Stimulated activated CD4-positive, alpha-beta T cell treated with anti-CD3 and anti-CD28 coated beads, TNF-alpha, amount 100 ng/mL, for 48 hours (primary cell): ENCODE data around the gene KLRB1.
"Not testable (repeated sequence)": the region's sequence is repeated elsewhere in the genome, so short reads cannot be mapped to it uniquely, and the experiment has no call there.

Source experiments
- DNase-seq, 3 donors: peaks; one replicate each; pipeline ENCODE4 v3.0.0-alpha.2; 2020; ENCODE audit warnings: low read depth in 3 of 3

The KLRB1 gene

DNA sequence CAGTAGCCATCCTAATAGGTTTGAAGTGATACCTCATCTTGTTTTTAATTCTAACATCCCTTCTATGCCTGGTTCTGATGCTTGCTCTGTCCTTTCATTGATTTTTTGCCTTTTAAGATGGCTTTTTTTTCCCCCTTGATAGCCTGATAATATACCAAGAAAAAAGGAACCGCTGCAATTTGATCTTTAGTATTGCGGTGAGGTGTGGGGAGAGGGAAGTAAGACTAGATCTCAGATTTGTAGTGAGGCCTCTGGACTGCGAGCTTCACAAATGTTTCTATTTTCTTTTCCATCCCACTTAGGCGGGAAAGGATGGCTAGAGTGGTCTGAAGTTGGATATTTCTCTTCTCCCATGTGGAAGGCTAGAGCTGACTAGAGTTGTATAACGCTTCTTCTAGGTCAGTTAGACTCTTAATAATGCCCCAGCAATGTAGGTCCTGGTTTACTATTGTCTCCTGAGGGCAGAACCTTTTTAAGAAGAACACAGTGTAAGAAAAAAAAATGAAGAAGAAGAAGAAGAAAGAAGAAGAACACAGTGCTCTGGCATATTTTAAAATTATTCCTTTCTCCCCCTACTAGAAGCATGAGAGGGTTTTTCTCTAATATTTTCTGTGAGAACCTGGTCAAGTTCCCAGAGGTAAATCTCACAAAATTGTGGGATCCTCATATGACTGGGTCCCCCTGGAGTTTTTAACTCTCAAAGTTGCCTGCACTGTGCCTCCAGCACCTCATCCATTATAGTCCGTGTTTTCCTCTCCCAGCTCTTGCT lies 11.9 kb upstream of the KLRB1 start:
- DNase-seq, result no peak

DNA sequence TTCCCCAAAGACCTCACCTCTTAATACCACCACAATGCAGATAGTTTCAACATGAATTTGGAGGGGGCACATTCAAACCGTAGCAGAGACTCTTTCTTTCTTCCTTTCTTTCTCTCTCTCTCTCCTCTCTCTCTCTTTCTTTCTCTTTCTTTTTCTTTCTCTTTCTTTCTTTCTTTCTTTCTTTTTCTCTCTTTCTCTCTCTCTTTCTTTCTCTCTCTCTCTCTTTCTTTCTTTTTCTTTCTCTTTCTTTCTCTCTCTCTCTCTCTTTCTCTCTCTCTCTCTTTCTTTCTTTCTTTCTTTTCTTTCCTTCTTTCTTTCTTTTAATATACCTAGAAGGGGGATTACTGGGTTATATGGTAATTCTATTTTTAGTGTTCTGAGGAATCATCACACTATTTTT lies 11.2 kb upstream of the KLRB1 start:
- DNase-seq, result not testable (repeated sequence)

DNA sequence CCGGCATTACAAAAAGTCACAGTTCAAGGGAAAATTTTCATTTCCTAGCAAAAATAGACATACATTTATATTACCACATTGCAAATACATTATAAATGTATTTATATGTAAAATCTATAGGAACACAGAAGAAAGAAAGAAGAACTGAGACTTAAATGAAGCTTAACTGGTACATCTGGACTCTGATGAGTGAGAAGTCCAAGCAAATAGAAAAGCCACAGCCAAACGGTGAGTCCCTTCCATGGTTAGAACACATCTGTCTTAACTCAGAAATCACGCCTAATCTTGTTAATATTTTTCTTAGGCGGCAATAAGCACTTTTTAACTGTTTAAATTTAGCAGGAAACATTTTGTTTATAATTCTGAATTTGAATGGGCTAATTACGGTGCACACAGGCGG lies 9.4 kb upstream of the KLRB1 start:
- DNase-seq, result no peak

DNA sequence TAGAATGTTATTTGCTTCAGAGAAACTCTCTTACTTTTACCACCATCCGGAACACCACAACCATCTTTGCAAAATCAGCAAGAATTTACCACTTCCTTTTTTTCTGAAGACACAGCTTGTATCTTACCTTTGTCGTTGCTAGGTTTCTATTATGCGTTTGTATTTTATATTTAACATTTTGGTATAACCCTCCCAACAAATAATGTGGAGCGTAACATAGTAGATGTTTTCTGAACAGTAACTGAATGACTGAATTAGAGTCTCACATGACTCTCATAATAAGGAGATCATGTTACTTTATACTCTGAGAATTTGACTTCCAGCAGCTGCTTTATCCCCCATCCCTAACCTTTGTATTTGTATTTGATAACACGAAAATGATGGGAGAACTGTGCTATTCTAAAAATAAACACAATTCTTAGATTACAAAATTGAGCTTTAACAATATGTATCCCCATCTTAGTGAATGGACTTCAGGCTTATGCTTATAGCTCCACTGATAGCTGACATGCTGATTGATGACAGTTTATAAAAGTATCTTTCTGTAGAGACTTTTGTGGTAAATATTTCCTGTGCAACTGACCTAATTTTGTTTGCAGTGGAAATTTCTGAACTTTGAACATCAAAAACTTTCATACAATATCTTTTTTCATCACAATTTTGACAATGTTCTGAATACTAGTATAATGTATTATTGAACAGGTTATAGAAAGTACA lies 7.9 kb upstream of the KLRB1 start:
- no peak for DNase-seq

DNA sequence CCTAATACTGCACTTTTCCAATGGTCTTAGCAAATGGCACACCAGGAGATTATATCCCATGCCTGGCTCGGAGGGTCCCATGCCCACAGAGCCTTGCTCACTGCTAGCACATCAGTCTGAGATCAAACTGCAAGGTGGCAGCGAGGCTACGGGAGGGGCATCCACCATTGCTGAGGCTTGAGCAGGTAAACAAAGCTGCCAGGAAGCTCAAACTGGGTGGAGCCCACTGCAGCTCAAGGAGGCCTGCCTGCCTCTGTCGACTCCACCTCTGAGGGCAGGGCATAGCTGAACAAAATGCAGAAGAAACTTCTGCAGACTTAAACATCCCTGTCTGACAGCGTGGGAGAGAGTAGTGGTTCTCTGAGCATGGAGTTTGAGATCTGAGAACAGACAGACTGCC lies 2.9 kb upstream of the KLRB1 start:
- not testable (repeated sequence) for DNase-seq

DNA sequence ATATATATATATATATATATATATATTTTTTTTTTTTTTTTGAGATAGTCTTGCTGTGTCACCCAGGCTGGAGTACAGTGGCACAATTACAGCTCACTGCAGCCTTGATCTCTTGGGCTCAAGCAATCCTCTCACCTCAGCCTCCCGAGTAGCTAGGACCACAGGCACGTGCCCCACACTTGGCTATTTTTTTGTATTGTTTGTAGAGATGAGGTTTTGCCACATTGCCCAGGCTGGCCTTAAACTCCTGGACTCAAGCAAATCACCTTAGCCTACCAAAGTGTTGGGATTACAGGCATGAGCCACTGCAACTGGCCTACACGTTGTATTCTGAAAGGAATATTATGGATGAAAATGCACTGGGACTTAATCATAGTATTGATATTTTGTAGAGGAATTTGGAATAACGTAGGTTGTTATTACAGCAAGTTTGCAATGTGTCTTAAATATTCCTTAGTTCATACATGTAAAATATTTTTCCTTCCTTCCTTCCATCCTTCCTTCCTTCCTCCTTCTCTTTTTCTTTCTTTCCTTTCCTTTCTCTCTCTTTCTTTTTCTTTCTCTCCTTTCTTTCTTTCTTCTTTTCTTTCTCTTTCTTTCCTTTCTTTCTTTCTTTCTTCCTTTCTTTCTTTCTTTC lies 862 bp downstream of the KLRB1 start:
- DNase-seq, result no peak

DNA sequence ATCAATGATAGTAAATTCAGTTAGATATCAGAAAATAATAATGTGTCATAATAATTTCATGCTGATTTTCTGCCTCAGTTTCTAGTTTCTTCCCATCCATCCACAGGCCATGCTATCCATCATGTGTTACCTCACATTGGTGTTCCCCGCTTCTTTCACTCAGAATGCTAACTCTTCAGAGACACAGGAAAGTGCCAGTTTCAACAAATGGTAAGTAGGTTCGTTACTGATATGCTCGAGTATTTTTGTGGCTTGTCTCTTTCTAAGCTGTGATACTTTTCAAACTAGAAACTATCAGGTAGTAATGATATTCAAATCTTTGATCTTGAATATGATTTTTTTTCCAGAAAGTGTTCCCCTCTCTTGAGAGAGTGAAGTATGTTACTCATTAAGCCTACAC lies 1.5 kb downstream of the KLRB1 start:
- no peak for DNase-seq

DNA sequence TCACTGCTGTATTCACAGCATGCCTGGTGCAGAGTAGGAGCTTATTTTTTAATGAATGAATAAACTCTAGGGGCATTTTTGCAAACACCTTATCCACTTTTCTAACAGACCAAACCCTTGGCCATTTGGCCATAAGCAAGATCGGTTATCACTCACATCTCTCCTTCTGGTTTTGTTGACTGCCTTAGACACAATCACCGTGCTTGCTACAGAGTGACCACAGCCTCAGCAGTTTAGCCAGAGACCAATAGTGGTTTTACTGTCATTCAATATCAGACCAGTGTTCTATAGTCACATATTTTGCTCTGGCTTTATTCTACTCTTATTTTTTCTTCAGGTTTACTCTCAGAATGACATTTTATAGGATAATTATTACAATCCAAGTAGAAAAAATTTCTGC lies 2.2 kb downstream of the KLRB1 start:
- DNase-seq, result no peak

DNA sequence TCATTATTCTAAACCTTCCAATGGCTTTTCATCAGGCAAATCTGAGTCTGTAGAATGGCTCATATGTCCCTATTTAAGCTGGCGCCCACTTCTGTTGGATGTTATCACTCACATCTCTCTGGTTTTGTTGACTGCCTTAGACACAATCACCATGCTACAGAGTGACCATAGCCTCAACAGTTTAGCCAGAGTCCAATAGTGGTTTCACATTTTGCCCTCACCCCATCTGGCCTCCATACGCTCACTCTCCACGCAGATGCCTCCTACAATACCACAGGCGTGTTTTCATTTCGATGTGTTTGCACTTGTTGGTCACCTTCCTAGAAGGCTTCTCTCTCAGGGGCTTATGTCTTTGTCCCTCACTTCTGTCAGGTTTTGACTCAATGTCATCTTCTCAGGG lies 3.4 kb downstream of the KLRB1 start:
- no peak for DNase-seq

DNA sequence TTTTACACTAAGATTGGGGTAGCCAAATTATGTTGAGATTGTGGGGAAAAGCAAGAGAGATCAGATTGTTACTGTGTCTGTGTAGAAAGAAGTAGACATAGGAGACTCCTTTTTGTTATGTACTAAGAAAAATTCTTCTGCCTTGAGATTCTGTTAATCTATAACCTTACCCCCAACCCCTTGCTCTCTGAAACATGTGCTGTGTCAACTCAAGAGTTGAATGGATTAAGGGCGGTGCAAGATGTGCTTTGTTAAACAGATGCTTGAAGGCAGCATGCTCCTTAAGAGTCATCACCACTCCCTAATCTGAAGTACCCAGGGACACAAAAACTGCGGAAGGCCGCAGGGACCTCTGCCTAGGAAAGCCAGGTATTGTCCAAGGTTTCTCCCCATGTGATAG lies 7.3 kb downstream of the KLRB1 start:
- DNase-seq, result not testable (repeated sequence)

DNA sequence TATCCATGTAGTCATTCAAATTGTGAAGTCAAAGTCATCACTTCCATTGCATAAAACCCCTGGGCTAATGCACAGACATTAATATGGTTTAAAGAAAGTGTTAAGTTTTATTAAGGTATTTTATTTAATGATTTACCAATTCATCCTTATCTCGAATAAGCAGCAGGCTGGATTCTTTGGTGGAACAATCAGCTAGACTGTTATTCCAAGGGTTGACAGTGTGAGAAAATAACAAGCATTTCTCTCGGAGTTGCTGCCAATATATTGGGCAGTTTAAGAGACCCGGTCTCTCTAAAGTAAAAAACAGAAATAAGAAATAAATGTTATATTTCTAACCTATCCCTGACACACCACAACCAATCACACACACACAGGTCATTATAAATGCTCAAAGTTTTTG lies 9.4 kb downstream of the KLRB1 start:
- no peak for DNase-seq

DNA sequence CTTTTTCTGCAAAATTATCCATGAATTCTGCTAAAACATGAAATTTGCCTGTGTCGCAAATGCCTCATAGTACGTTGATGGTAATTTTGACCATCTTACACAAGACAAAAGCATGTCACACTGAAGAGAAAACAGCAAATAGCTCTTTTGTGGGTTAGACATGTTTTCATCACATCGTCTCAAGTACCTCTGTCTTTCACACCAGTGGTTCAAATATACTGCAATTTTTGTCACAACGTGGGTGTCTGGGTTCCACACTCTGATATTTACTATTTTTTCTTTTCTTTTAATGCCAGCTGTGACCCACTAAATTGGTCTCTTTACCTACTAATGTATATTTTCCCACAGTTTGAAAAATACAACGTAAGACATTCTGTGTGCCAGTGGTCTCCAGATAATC lies 10.4 kb downstream of the KLRB1 start:
- DNase-seq, result no peak

DNA sequence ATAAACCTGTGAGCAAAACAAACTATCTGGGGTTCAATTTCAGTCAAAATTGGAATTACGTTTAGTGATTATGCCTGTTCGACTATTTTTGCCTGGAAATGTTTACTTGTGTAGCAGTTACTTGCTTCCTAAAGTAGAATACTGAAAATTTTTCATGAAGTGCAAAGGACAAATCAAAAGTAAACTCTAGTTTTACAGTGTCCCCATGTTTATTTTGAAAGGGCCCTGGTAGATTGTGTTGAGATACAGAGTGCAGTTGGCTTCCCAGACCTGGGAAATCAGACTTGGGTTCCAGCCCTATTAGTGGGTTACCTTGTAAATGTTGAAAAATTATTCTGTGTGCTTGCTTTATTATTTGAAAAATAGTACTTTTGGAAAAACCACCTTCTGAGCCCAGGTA lies 17.3 kb downstream of the KLRB1 start:
- DNase-seq, result no peak

DNA sequence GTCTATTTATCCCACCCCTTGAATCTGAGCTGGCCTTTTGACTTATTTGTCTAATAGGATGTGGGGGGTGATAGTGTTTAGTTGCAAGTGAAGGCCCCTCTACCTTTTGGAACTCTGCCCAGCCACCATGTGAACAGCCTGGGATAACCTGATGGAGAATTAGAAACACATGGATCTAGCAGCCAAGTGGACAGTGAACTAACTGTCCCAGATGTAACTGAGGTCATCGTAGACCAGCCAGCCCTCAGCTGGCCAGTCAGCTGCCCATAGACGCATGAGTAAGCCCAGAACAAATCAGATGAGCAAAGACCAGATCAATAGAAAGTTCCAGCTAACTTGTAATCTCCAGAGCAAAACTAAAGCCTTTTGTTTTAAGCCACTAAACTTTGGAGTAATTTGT lies 19.0 kb downstream of the KLRB1 start:
- no peak for DNase-seq

DNA sequence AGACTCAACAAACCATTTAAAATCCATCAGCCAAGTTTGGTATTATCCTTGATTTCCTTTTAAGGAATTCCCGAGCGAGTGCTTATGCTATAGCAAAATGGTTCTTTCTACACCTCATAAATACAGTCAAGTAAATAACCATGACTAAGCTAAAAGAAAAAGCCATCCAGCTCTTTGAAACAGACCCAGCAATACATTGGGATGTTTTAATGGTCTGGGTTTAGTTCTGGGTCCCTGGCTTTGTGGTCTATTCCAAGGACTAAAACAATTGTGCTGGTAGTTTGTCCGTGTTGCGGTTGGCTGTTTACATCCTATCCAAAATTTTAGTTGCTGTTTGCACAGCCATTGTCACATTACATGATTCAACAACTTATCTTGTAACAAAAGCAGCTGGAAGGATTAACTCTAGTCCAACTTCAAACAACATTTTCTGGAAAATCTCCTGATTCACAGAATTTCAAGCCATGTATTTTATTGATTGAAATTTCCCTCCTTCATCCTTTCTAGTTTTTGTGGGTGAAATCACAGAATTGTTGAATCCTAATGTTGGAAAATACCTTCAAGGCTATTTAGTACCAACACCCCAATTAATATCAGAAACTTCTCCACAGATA lies 19.6 kb downstream of the KLRB1 start:
- DNase-seq, result no peak

DNA sequence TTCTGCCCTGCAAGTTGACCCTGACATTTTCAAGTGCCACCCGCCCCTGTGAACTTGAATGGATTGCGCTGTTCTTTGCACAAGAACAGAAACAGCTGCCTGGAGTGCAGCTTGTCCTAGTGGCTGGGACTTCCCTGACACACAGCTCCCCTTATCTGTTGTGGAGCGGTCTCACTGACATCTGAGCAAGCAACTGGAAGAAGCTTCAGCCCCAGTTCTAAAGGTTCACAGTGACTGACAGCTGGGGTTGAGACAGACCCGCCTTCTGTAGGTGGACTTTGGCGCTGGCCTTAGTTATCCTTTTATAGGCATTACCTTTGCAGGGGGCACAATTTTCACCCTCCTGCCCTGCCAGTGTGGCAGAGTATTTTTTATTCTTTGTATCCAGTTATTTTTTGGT lies 30.0 kb downstream of the KLRB1 start:
- not testable (repeated sequence) for DNase-seq

DNA sequence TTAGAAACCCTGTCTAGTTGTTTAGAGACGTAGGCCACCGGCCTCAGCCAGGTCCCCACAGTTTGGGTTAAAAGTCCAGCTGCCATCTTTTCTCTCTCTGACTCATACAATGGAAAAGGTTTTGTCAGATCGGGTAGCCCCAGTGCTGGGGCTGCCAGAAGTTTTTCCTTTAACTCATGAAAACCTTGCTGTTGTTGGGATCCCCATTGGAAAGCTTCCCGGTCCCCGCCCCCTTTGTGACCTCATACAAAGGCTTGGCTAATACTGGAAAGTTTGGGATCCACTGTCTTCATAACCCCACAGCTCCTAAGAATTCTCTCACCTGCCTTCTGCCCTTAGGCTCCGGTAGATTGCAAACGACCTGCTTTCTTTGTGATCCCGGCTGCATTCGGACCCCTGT lies 40.6 kb downstream of the KLRB1 start:
- DNase-seq, result not testable (repeated sequence)

DNA sequence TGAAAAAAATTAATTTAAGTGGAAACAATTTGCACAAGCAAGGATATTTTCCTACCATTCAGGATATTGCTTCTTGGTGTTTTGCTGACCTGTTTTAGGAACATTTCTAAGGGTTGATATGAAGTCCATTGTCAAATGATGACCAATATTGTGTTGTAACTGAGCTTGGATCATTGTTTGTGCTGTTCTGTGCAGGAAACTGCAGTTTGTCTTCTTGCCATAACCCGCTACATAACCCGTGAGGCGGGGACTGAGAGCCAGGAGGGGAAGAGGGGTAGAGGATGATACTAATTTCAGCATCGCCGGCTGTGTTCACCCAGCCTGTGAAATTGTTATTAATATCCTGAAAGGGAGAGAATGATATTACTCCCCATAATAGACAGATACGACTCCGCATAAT lies 41.6 kb downstream of the KLRB1 start:
- DNase-seq, result not testable (repeated sequence)

DNA sequence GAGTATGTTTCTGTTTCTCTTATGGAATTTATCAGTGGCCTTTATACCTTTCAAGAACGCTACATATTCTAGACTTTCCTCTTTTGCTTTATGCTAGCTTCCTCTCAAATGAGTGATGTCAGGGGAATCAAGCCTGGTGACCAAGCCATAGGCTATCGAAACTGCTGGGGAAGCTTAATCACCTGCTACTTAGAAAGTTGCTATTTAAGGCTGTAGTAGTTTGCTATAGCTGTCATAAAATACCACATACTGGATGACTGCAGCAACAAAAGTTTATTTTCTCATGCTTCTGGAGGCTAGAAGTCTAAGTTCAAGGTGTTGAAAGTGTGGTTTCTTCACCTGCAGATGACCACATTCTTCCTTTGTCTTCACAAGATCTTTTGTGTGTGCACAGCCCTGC lies 43.3 kb downstream of the KLRB1 start:
- not testable (repeated sequence) for DNase-seq

DNA sequence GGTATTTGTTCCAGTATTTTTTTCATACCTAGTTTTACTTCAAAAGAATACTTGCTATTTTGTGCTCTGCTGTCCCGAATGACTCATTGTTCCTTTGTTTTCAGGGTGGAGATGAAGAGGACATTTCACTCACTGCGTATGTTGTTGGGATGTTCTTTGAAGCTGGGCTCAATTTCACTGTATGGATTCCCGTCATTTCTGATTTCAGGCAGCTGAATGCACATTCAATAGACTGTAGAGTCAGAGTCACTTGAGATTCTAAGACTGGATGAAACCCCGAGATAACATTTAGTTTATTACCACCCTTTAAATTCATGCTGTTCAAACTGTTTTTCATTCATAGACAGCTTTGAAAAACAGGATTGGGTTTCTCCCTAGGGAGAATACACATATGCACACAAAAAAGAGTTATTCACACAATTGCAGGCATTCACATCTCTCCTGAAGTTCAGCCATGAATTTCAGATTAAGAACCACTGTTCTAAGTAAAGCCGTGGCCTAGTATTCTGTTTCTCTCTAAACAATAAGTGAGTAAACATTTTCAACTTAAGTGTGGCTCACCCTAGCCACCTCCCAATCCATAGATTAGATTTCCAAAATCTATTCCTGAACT lies 44.8 kb downstream of the KLRB1 start:
- DNase-seq, result not testable (repeated sequence)

DNA sequence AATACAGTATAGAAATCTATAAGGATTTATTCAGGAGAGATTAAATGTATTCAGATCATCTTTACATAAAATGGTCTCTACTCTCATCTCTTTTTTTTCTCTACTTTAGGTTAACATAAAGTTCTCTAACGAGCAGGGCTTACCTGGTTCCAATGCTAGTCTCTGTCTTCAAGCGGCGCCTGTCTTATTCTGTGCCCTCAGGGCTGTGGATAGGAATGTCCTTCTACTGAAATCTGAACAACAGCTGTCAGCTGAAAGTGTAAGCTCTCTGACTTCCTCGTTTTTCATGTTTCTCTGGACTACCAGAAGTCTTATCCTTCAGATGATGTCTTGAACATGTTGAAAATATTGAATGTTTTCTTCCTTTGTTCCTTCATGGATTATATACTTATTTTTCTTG lies 62.2 kb downstream of the KLRB1 start:
- DNase-seq, result not testable (repeated sequence)
